K562 (cell line): ENCODE measurements around the gene TRIM38. TPM values are rescaled to one million over a fixed set of nuclear protein-coding genes. Genes with fewer than 3 reads are reported as not detected.

Source experiments
- CEBPB ChIP-seq: fragments of 450-650 bp; IDR thresholded peaks from 2 replicates; pipeline ENCODE4 v1.6.1; 2016; ENCODE audit warnings: missing genetic modification characterization, missing compliant biosample characterization
- CHCHD3 ChIP-seq: fragments of 250-450 bp; sonication (Bioruptor Pico); IDR thresholded peaks from 2 replicates; pipeline ENCODE4 v2.1.2; 2022; ENCODE audit warnings: mild to moderate bottlenecking
- E2F4 ChIP-seq: sonication (generic); formaldehyde crosslinking; IDR thresholded peaks from 2 replicates; pipeline ENCODE4 v1.8.0; 2022; ENCODE audit warnings: mild to moderate bottlenecking, low read depth, missing genetic modification reagents
- ELK3 ChIP-seq: fragments of 450-650 bp; formaldehyde crosslinking; IDR thresholded peaks from 2 replicates; pipeline ENCODE4 v1.4.0; 2020; ENCODE audit warnings: mild to moderate bottlenecking
- ERF ChIP-seq: fragments of 450-650 bp; formaldehyde crosslinking; IDR thresholded peaks from 2 replicates; pipeline ENCODE4 v1.4.0; 2020; ENCODE audit warnings: mild to moderate bottlenecking, mixed read lengths
- ETV6 ChIP-seq, 3 experiments: fragments of 150-350 bp in 1 of 3; sonication (generic) in 1 of 3; formaldehyde crosslinking in 1 of 3; IDR thresholded peaks; 2 replicates each; pipeline versions ENCODE4 v1.6.1 to v1.8.0; 2014 to 2022; ENCODE audit warnings: borderline replicate concordance in 2 of 3, low read depth in 2 of 3, antibody characterized with exemption in 1 of 3, low read length in 1 of 3, mild to moderate bottlenecking in 1 of 3, missing genetic modification reagents in 1 of 3
- HDAC8 ChIP-seq: fragments of 450-650 bp; IDR thresholded peaks from 2 replicates; pipeline ENCODE4 v1.6.1; 2016; ENCODE audit warnings: mild to moderate bottlenecking, missing genetic modification characterization, moderate library complexity, missing compliant biosample characterization
- NR2C2 ChIP-seq, 2 experiments: fragments of 200-800 bp in 1 of 2; sonication (Bioruptor generic) in 1 of 2; sonication (generic) in 1 of 2; formaldehyde crosslinking in 1 of 2; IDR thresholded peaks; 2 replicates each; pipeline versions ENCODE4 v1.6.1 to v1.8.0; 2016 to 2022; ENCODE audit warnings: mild to moderate bottlenecking in 1 of 2, missing compliant biosample characterization in 1 of 2, missing genetic modification characterization in 1 of 2, missing genetic modification reagents in 1 of 2
- RB1 ChIP-seq: fragments of 450-650 bp; IDR thresholded peaks from 2 replicates; pipeline ENCODE4 v1.6.1; 2017; ENCODE audit warnings: low read depth, mild to moderate bottlenecking
- SMC3 ChIP-seq: conservative IDR thresholded peaks from 2 replicates; pipeline ENCODE4 v1.6.1; 2011; ENCODE audit warnings: low read depth, low read length, improper control_type of control experiment; ENCODE audit not compliant: insufficient read depth
- STAT5A ChIP-seq: IDR thresholded peaks from 2 replicates; pipeline ENCODE4 v1.6.1; 2012; ENCODE audit warnings: low read length, inconsistent platforms, borderline replicate concordance
- TGIF2 ChIP-seq: sonication (generic); formaldehyde crosslinking; IDR thresholded peaks from 2 replicates; pipeline ENCODE4 v1.8.1; 2022; ENCODE audit warnings: mild to moderate bottlenecking, missing genetic modification reagents, moderate library complexity
- THRAP3 ChIP-seq: fragments of 450-650 bp; IDR thresholded peaks from 2 replicates; pipeline ENCODE4 v1.6.1; 2016; ENCODE audit warnings: mild to moderate bottlenecking, inconsistent platforms, borderline replicate concordance
- TOE1 ChIP-seq, 2 experiments: fragments of 450-650 bp in 1 of 2; sonication (generic) in 1 of 2; formaldehyde crosslinking in 1 of 2; IDR thresholded peaks; 2 replicates each; pipeline versions ENCODE4 v1.7.1 to v1.8.0; 2016 to 2022; ENCODE audit warnings: borderline replicate concordance in 2 of 2, mild to moderate bottlenecking in 2 of 2, antibody characterized with exemption in 1 of 2, inconsistent platforms in 1 of 2, low read depth in 1 of 2, missing genetic modification reagents in 1 of 2, moderate library complexity in 1 of 2
- TSHZ1 ChIP-seq: fragments of 250-450 bp; sonication (Bioruptor Pico); IDR thresholded peaks from 2 replicates; pipeline ENCODE4 v1.4.0; 2020; ENCODE audit warnings: mild to moderate bottlenecking, moderate library complexity
- ZFPM2 ChIP-seq: fragments of 250-450 bp; sonication (Bioruptor Pico); IDR thresholded peaks from 2 replicates; pipeline ENCODE4 v1.5.1; 2022; ENCODE audit warnings: mild to moderate bottlenecking
- ZNF551 ChIP-seq: fragments of 250-450 bp; sonication (Bioruptor Pico); IDR thresholded peaks from 2 replicates; pipeline ENCODE4 v1.5.0; 2021; ENCODE audit warnings: mild to moderate bottlenecking, moderate library complexity
- ZSCAN32 ChIP-seq: fragments of 450-650 bp; formaldehyde crosslinking; IDR thresholded peaks from 2 replicates; pipeline ENCODE4 v1.4.0; 2020; ENCODE audit warnings: mild to moderate bottlenecking, moderate library complexity
- polyA plus RNA-seq, 8 experiments: library from polyadenylated mRNA; depleted of rRNA in 4 of 8; stranded (reverse) in 5 of 8; unstranded in 3 of 8; fragments of >200 nt; fragmentation: Nextera tagmentation in 2 of 8; fragmentation: Illumina TruSeq in 1 of 8; extraction: Ambion mirVana in 2 of 8; extraction: Trizol in 1 of 8; gene quantifications; 2 replicates each; pipeline versions ENCODE4 v1.2.1 to v1.2.3, GENCODE V29; 2011 to 2014; ENCODE audit warnings: inconsistent platforms in 1 of 8, missing spikeins in 1 of 8
- total RNA-seq, 7 experiments: library from RNA; depleted of rRNA in 6 of 7; stranded (reverse); fragments of >200 nt in 6 of 7; fragmentation: Illumina TruSeq in 2 of 7; extraction: Trizol in 2 of 7; gene quantifications; 2 replicates each; pipeline versions ENCODE4 v1.2.1 to v1.2.3, GENCODE V29; 2011 to 2021; ENCODE audit warnings: low replicate concordance in 1 of 7

Gene TRIM38
- total and polyA plus RNA-seq, 9 of the 15 experiments (the other 6 are each of a cell fraction or from before 2014, with no cell fraction given), result 1.7 to 6.7 (median 6.3) TPM

- TF ChIP-seq ZNF551 (CRISPR knock-in tag) (peak; percentile 11; the same call in 1 of the 2 replicates), ERF (CRISPR knock-in tag) (peak; percentile 71), NR2C2 (CRISPR knock-in tag; IDR thresholded peaks at IDR 0.05) (no peak), NR2C2 (tag; IDR thresholded peaks at IDR 0.05) (no peak), ZFPM2 (CRISPR knock-in tag) (peak; percentile 20; the same call in 1 of the 2 replicates), RB1 (peak; percentile 88), ETV6 (IDR thresholded peaks at IDR 0.05; ENCODE audit: borderline replicate concordance in 1 of 2, low read depth in 2 of 2, low read length in 1 of 2) (no peak), ETV6 (CRISPR knock-in tag; IDR thresholded peaks at IDR 0.05; ENCODE audit: borderline replicate concordance) (no peak), TGIF2 (CRISPR knock-in tag) (peak; percentile 13; the same call in 1 of the 2 replicates), TOE1 (IDR thresholded peaks at IDR 0.05; ENCODE audit: borderline replicate concordance) (peak; percentile 57), TOE1 (CRISPR knock-in tag; IDR thresholded peaks at IDR 0.05; ENCODE audit: borderline replicate concordance, low read depth) (no peak), THRAP3 (no peak), CHCHD3 (CRISPR knock-in tag) (peak; percentile 23), CEBPB (peak; percentile 61), E2F4 (CRISPR knock-in tag) (no peak), ZSCAN32 (CRISPR knock-in tag) (peak; percentile 62), HDAC8 (tag) (peak; percentile 21; the same call in 1 of the 2 replicates), TSHZ1 (CRISPR knock-in tag) (peak; percentile 58; the same call in 1 of the 2 replicates), SMC3 (peak; percentile 47; the same call in 1 of the 2 replicates), STAT5A (no peak), ELK3 (no peak)
Measured at GRCh38 chr6:26025894-26026832, 63.6 kb downstream of the TRIM38 start (continued).
